MCF 10A (cell line): ENCODE results near the gene CYTL1. TPM values are rescaled to one million over a fixed set of nuclear protein-coding genes. Genes with fewer than 3 reads are reported as not detected.

Source experiments
- BruUV-seq: library from RNA; stranded (reverse); fragments of 400-500 nt; replicated peaks from 2 replicates; lab custom pipeline; 2021; lab: Mats Ljungman, UMichigan
- CTCF ChIA-PET: fragments of 300-600 bp; sonication (Branson Sonifier 250); formaldehyde crosslinking; extraction: SDS; loops from one replicate; lab custom pipeline; 2021; ENCODE audit warnings: antibody characterized with exemption, inconsistent platforms; lab: Yijun Ruan, JAX
- POLR2A ChIA-PET: fragments of 300-600, 350-650 bp; sonication (Branson Sonifier 250); formaldehyde crosslinking; extraction: SDS; loops from one replicate; lab custom pipeline; 2020; ENCODE audit warnings: antibody characterized with exemption, inconsistent platforms; lab: Yijun Ruan, JAX
- DNase-seq: peaks from one replicate; pipeline ENCODE4 v3.0.0-alpha.2; 2018; ENCODE audit not compliant: unreplicated experiment
- H3K27ac Mint-ChIP-seq: one replicate; pipeline ENCODE4 v1.8.0; 2022; ENCODE audit warnings: mild to moderate bottlenecking, low read depth, mixed read lengths; ENCODE audit not compliant: unreplicated experiment
- H3K27me3 Mint-ChIP-seq: one replicate; pipeline ENCODE4 v1.8.0; 2022; ENCODE audit warnings: mixed read lengths; ENCODE audit not compliant: insufficient read depth, unreplicated experiment
- H3K36me3 Mint-ChIP-seq: one replicate; pipeline ENCODE4 v1.8.0; 2022; ENCODE audit warnings: mild to moderate bottlenecking, moderate library complexity, mixed read lengths; ENCODE audit not compliant: insufficient read depth, unreplicated experiment
- H3K4me1 Mint-ChIP-seq: one replicate; pipeline ENCODE4 v1.8.0; 2022; ENCODE audit warnings: mixed read lengths; ENCODE audit not compliant: insufficient read depth, unreplicated experiment
- H3K4me3 Mint-ChIP-seq: one replicate; pipeline ENCODE4 v1.8.0; 2022; ENCODE audit warnings: mild to moderate bottlenecking, moderate library complexity, mixed read lengths; ENCODE audit not compliant: unreplicated experiment
- H3K9me3 Mint-ChIP-seq: one replicate; pipeline ENCODE4 v1.8.0; 2022; ENCODE audit warnings: mixed read lengths; ENCODE audit not compliant: unreplicated experiment
- intact Hi-C: fragments of 100-400 bp; cut with micrococcal nuclease; formaldehyde crosslinking; loops from 2 replicates; pipeline ENCODE4 v1.14.1; 2022
- total RNA-seq: library from RNA; stranded (reverse); gene quantifications from 2 replicates; pipeline ENCODE4 v1.2.3, GENCODE V29; 2022
- TF ChIP-seq, protein P1 (sequence below): fragments of 200-600 bp; IDR thresholded peaks from one replicate; pipeline ENCODE4 v1.8.0; 2022; ENCODE audit warnings: antibody characterized with exemption, mild to moderate bottlenecking; ENCODE audit not compliant: unreplicated experiment

CYTL1 gene
- total RNA-seq, 1 experiment from 2014 or later = not detected

DNA sequence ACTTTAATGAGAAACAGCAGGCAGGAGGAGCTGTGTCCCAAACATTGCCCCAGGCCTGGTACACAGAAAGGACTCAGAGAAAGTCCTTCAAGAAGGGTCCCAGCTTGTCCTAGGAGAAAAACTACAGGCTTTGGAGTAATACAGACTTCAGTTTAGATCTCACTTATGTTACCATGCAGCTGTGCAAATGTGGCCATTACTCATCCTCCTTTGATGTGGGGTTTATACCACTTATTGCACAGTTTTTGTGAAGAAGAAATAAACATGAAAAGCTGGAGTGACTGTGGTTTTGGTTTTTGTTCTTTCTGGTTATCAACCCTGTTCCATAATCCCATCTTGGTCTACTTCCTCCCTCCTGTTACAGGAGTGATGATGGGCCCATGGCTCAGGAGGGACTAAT, 8.1 kb upstream of the CYTL1 start:
- peaks cover 14% of the 10 kb centered on the region for H3K27me3 Mint-ChIP-seq
- intact Hi-C loops = no loop called here
- H3K27ac Mint-ChIP-seq = no peak overlapping the region
- no peaks in the 10 kb centered on the region for H3K4me1 Mint-ChIP-seq
- BruUV-seq = no TSS peak
- no peak overlapping the region for H3K4me3 Mint-ChIP-seq
- H3K9me3 Mint-ChIP-seq = no peaks in the 10 kb centered on the region
- TF ChIP-seq, protein P1, sequence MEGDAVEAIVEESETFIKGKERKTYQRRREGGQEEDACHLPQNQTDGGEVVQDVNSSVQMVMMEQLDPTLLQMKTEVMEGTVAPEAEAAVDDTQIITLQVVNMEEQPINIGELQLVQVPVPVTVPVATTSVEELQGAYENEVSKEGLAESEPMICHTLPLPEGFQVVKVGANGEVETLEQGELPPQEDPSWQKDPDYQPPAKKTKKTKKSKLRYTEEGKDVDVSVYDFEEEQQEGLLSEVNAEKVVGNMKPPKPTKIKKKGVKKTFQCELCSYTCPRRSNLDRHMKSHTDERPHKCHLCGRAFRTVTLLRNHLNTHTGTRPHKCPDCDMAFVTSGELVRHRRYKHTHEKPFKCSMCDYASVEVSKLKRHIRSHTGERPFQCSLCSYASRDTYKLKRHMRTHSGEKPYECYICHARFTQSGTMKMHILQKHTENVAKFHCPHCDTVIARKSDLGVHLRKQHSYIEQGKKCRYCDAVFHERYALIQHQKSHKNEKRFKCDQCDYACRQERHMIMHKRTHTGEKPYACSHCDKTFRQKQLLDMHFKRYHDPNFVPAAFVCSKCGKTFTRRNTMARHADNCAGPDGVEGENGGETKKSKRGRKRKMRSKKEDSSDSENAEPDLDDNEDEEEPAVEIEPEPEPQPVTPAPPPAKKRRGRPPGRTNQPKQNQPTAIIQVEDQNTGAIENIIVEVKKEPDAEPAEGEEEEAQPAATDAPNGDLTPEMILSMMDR = no peak
- no peak for DNase-seq
- POLR2A ChIA-PET = interaction anchor here (1.5 kb wide), 1 partner anchor 10 kb away, joined by 3 read pairs; no protein-coding TSS in a partner anchor
- CTCF ChIA-PET = interaction anchor here (0.6 to 1.5 kb wide), 4 partner anchors 9 to 33 kb away, joined by 3 to 5 read pairs (median 3); no protein-coding TSS in a partner anchor
- H3K36me3 Mint-ChIP-seq = no peaks in the 10 kb centered on the region

DNA sequence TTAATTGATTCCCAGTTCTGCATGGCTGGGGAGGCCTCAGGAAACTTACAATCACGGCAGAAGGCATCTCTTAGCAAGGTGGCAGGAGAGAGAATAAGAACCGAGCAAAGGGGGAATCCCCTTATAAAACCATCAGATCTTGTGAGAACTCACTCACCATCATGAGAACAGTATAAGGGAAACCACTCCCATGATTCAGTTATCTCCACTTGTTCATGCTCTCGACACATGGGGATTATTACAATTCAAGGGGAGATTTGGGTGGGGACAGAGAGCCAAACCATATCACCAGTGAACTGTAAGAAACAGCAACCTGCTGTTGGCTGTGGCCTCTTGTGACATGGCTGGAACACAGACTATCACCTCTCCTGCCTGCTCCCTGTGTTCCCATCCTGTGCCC, 7.1 kb upstream of the CYTL1 start:
- ChIA-PET POLR2A (interaction anchor here (0.7 to 1.5 kb wide), 2 partner anchors 11 to 973 kb away, joined by 3 read pairs; no protein-coding TSS in a partner anchor), CTCF (no interaction called here)
- H3K4me3 Mint-ChIP-seq = no peak overlapping the region
- H3K27me3 Mint-ChIP-seq = peaks cover 14% of the 10 kb centered on the region
- DNase-seq = no peak
- no peak overlapping the region for H3K27ac Mint-ChIP-seq
- no peaks in the 10 kb centered on the region for H3K4me1 Mint-ChIP-seq
- intact Hi-C loops = no loop called here
- TF ChIP-seq, protein P1 = no peak
- BruUV-seq = no TSS peak
- no peaks in the 10 kb centered on the region for H3K36me3 Mint-ChIP-seq
- no peaks in the 10 kb centered on the region for H3K9me3 Mint-ChIP-seq

DNA sequence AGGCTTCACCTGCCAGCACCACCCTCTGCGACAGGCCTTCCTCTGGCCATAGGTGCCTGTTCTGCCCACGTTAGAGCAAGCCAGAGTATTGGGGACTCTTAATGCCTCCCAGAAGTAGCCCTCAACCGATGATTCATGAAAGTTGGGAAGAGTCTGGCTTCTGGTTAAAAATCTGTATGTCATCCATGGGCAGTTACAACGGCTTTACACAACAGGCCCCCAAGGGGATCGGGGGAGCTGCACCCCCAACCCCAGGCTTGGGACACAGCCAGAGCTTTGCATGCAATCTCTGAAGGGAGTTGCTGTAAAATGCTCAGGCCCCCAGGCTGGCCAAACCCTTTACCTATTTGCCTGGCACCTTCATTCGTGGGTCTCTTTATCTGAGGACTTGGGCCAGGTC, 5.4 kb upstream of the CYTL1 start:
- POLR2A ChIA-PET = interaction anchor here (0.7 kb wide), 1 partner anchor 39 kb away, joined by 3 read pairs; no protein-coding TSS in a partner anchor
- CTCF ChIA-PET = interaction anchor here (0.6 kb wide), 2 partner anchors 26 to 87 kb away, joined by 3 read pairs; no protein-coding TSS in a partner anchor
- DNase-seq = peak; percentile 76
- BruUV-seq = no TSS peak
- TF ChIP-seq, protein P1 = no peak
- no peaks in the 10 kb centered on the region for H3K36me3 Mint-ChIP-seq
- H3K4me1 Mint-ChIP-seq = no peaks in the 10 kb centered on the region
- no peak overlapping the region for H3K27ac Mint-ChIP-seq
- H3K9me3 Mint-ChIP-seq = no peaks in the 10 kb centered on the region
- H3K27me3 Mint-ChIP-seq = peaks cover 14% of the 10 kb centered on the region
- intact Hi-C loops = no loop called here
- H3K4me3 Mint-ChIP-seq = no peak overlapping the region

DNA sequence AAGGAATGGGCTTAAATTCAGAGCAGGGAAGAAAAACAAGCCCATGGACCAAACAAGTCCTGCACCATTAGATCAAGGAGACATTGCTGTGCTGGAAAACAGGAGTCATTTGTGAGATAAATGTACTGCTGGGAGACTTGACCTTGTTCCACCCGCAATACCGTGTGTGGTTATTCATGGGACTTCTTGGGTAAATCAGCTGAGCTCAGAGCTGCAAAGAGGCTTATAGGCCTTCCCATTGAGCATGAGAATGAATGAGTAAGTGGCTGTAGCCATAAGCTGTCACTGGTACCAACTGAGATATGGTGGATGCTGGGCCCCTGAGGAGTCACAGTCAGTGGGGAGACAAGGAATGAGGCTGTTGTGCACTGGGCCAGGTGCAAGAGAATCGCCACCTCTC, 2.3 kb upstream of the CYTL1 start:
- Mint-ChIP-seq H3K4me1 (no peaks in the 10 kb centered on the region), H3K27ac (no peak overlapping the region), H3K36me3 (no peaks in the 10 kb centered on the region), H3K27me3 (peaks cover 3% of the 10 kb centered on the region), H3K9me3 (no peaks in the 10 kb centered on the region), H3K4me3 (no peak overlapping the region)
- TF ChIP-seq, protein P1 = no peak
- BruUV-seq = no TSS peak
- intact Hi-C loops = no loop called here
- no peak for DNase-seq
- ChIA-PET CTCF (interaction anchor here (0.6 kb wide), 1 partner anchor 437 kb away, joined by 5 read pairs; no protein-coding TSS in a partner anchor), POLR2A (no interaction called here)
